ENCODE results near the gene CEP295NL.

CEP295NL gene

DNA sequence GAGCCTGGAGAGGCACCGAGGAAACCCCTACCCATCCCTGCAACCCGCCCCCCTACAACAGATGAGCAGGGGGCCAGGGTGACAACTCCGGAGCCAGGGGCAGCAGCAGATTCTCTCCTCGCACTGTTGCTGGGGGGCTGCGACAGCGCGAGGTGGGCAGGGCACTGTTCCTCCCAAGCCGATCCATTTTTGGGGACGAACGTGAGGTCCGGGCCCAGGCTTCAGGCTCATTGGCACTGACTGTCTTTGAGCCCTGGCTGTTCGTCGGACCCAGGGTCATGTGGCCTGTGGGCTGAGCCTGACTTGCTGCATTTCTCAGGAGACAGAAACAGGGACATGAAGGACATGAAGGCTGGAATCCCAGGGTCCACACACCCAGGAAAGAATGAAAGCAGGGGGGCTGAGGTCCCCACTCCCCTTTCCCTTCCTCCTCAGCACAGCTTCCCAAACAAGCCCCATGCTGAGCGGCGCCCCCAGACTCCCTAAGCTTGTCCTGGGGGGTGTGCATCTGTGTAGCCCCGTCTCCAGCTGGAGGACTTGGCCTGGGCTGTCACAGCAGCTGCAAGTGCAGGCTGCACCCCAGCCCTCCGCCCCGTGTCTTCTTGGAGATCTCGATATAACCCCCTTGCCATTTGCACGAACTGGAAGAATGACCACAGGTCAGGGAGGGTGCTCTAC, 18.7 kb downstream of the CEP295NL start:
- H3K4me1 ChIP-seq (ENCODE audit: control insufficient read depth, insufficient read depth, low read depth, low read length), result peaks cover 59% of the 10 kb centered on the region
- H3K9me3 ChIP-seq (ENCODE audit: control insufficient read depth, low read length), result no peaks in the 10 kb centered on the region
- H3K27ac ChIP-seq (ENCODE audit: low read length, poor library complexity, severe bottlenecking), result peak overlapping the region; percentile 94
- 48% methylated on average over 20 of the region's 20 CpGs for WGBS
- H3K4me3 ChIP-seq (ENCODE audit: insufficient read depth in 1 of 2, low read depth in 1 of 2, low read length in 2 of 2), result peak overlapping the region in 1 of 2 experiments; percentile 71
- H3K4ac ChIP-seq (ENCODE audit: low read depth in 1 of 2, low read length in 2 of 2), result peak overlapping the region; percentile 96 to 98
- peak overlapping the region; percentile 94 for H3K9ac ChIP-seq (ENCODE audit: low read length)
- peak overlapping the region; percentile 48 for H2BK5ac ChIP-seq (ENCODE audit: low read depth, low read length, poor library complexity, severe bottlenecking)
- peak overlapping the region; percentile 25 to 63 for H3K23ac ChIP-seq (ENCODE audit: low read length in 2 of 2)
- H4K91ac ChIP-seq (ENCODE audit: low read length), result peak overlapping the region; percentile 100
- peak overlapping the region; percentile 88 for H2AK5ac ChIP-seq (ENCODE audit: low read length, severe bottlenecking)
- peak overlapping the region; percentile 74 for H2BK120ac ChIP-seq (ENCODE audit: low read depth, low read length)
- peak; percentile 48 for DNase-seq
- no peak overlapping the region for H2AFZ ChIP-seq (ENCODE audit: low read depth, low read length)
- H2BK15ac ChIP-seq (ENCODE audit: low read depth, poor library complexity, severe bottlenecking), result peak overlapping the region; percentile 98
- H3K4me2 ChIP-seq (ENCODE audit: low read length, poor library complexity, severe bottlenecking), result peak overlapping the region; percentile 43
- H3K27me3 ChIP-seq (ENCODE audit: control insufficient read depth in 1 of 2, insufficient read depth in 1 of 2, low read length in 2 of 2), result no peaks in the 10 kb centered on the region
- H3K36me3 ChIP-seq (ENCODE audit: control insufficient read depth in 1 of 2, insufficient read depth in 2 of 2, low read depth in 1 of 2, low read length in 2 of 2), result peaks cover 13 to 38% of the 10 kb centered on the region in 2 experiments
- peaks cover 45% of the 10 kb centered on the region for H3K79me1 ChIP-seq (replicated peaks; ENCODE audit: low read length, poor library complexity, severe bottlenecking)
- peak overlapping the region; percentile 94 to 99 for H3K18ac ChIP-seq (ENCODE audit: low read depth in 1 of 2, low read length in 2 of 2)
- peak overlapping the region; percentile 82 for H4K8ac ChIP-seq (ENCODE audit: low read length)
- peak overlapping the region in 1 of 2 experiments; percentile 98 for H3K14ac ChIP-seq (ENCODE audit: low read length in 2 of 2)
- peak overlapping the region; percentile 71 to 98 for H2BK12ac ChIP-seq (ENCODE audit: low read length in 2 of 2)

DNA sequence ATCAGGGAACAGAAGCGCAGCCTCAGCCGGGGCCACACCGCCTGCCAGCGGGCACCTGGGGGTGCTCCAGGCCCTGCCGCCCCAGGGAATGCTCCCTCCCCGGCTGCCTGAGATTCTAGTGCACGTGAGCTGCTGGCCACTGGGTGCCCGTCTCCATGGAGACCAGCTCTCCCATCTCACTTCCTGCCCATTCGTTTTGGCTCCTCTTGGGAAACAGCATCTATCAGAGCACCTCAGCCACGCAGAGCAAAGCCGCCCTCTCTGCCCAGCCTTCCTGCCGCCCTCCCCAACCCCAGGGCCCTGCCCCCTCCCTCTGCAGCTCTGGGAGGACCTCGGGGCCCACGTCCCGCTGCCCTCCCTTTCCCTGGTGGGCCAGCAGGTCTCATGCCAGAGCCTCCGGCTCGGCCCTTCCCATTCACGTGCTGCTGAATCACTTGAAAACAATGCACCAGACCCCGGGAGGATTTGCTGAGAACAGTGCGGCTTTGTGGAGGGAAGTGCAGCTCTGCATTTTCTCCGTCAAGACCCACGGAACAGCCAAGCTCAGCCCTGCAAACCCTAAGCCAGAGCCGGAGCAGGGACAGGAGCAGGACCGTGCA, 19.4 kb downstream of the CEP295NL start:
- no peaks in the 10 kb centered on the region for H3K9me3 ChIP-seq (ENCODE audit: control insufficient read depth, low read length)
- H2BK120ac ChIP-seq (ENCODE audit: low read depth, low read length), result peak overlapping the region; percentile 98
- H4K8ac ChIP-seq (ENCODE audit: low read length), result peak overlapping the region; percentile 82
- peak overlapping the region; percentile 100 for H4K91ac ChIP-seq (ENCODE audit: low read length)
- peak overlapping the region in 1 of 2 experiments; percentile 98 for H3K14ac ChIP-seq (ENCODE audit: low read length in 2 of 2)
- no peaks in the 10 kb centered on the region for H3K27me3 ChIP-seq (ENCODE audit: control insufficient read depth in 1 of 2, insufficient read depth in 1 of 2, low read length in 2 of 2)
- H3K9ac ChIP-seq (ENCODE audit: low read length), result peak overlapping the region; percentile 94
- H2BK5ac ChIP-seq (ENCODE audit: low read depth, low read length, poor library complexity, severe bottlenecking), result peak overlapping the region; percentile 79
- no peak overlapping the region for H2AFZ ChIP-seq (ENCODE audit: low read depth, low read length)
- peak overlapping the region; percentile 58 for H2AK5ac ChIP-seq (ENCODE audit: low read length, severe bottlenecking)
- peaks cover 43% of the 10 kb centered on the region for H3K79me1 ChIP-seq (replicated peaks; ENCODE audit: low read length, poor library complexity, severe bottlenecking)
- peak overlapping the region; percentile 98 to 99 for H3K4ac ChIP-seq (ENCODE audit: low read depth in 1 of 2, low read length in 2 of 2)
- H3K4me3 ChIP-seq (ENCODE audit: insufficient read depth in 1 of 2, low read depth in 1 of 2, low read length in 2 of 2), result peak overlapping the region; percentile 32 to 71
- H2BK15ac ChIP-seq (ENCODE audit: low read depth, poor library complexity, severe bottlenecking), result peak overlapping the region; percentile 98
- H3K4me1 ChIP-seq (ENCODE audit: control insufficient read depth, insufficient read depth, low read depth, low read length), result peaks cover 65% of the 10 kb centered on the region
- H3K18ac ChIP-seq (ENCODE audit: low read depth in 1 of 2, low read length in 2 of 2), result peak overlapping the region; percentile 94 to 99
- 3% methylated on average over 24 of the region's 24 CpGs for WGBS
- DNase-seq, result peak; percentile 98
- H3K4me2 ChIP-seq (ENCODE audit: low read length, poor library complexity, severe bottlenecking), result peak overlapping the region; percentile 43
- peak overlapping the region in 1 of 2 experiments; percentile 63 for H3K23ac ChIP-seq (ENCODE audit: low read length in 2 of 2)
- H3K36me3 ChIP-seq (ENCODE audit: control insufficient read depth in 1 of 2, insufficient read depth in 2 of 2, low read depth in 1 of 2, low read length in 2 of 2), result peaks cover 13 to 31% of the 10 kb centered on the region in 2 experiments
- H3K27ac ChIP-seq (ENCODE audit: low read length, poor library complexity, severe bottlenecking), result peak overlapping the region; percentile 94
- H2BK12ac ChIP-seq (ENCODE audit: low read length in 2 of 2), result peak overlapping the region; percentile 71 to 98

DNA sequence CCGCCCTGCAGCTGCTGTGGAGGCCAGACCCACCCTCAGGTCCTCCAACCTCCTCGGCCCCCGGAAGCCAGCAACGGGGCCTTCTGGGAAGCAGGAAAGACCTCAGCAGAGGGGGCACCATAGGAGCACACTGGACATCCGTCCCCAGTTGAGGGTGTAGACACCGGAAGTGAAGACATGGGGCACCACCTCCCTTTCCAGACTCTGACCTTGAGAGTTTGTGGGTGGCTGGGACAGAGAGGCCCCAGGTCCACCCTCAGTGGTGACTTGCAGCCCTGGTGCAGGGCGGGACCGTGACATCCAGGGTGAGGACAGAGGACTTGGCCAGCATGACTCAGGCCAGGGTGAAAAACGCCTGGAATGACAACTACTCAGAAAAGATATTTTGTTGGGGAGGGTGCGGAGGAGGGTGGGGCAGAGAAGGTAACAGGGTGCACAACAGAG, 19.9 kb downstream of the CEP295NL start:
- Histone ChIP-seq H3K18ac (ENCODE audit: low read depth in 1 of 2, low read length in 2 of 2) (peak overlapping the region; percentile 86 to 98), H3K4me1 (ENCODE audit: control insufficient read depth, insufficient read depth, low read depth, low read length) (peaks cover 70% of the 10 kb centered on the region), H2BK5ac (ENCODE audit: low read depth, low read length, poor library complexity, severe bottlenecking) (peak overlapping the region; percentile 79), H2BK15ac (ENCODE audit: low read depth, poor library complexity, severe bottlenecking) (peak overlapping the region; percentile 71), H4K8ac (ENCODE audit: low read length) (peak overlapping the region; percentile 72), H4K91ac (ENCODE audit: low read length) (peak overlapping the region; percentile 95), H3K36me3 (ENCODE audit: control insufficient read depth in 1 of 2, insufficient read depth in 2 of 2, low read depth in 1 of 2, low read length in 2 of 2) (peaks cover 13 to 29% of the 10 kb centered on the region in 2 experiments), H2AK5ac (ENCODE audit: low read length, severe bottlenecking) (peak overlapping the region; percentile 58), H3K14ac (ENCODE audit: low read length in 2 of 2) (peak overlapping the region in 1 of 2 experiments; percentile 19), H2BK120ac (ENCODE audit: low read depth, low read length) (peak overlapping the region; percentile 98), H3K27ac (ENCODE audit: low read length, poor library complexity, severe bottlenecking) (peak overlapping the region; percentile 94), H3K4me3 (ENCODE audit: insufficient read depth in 1 of 2, low read depth in 1 of 2, low read length in 2 of 2) (peak overlapping the region; percentile 32 to 71), H3K23ac (ENCODE audit: low read length in 2 of 2) (peak overlapping the region in 1 of 2 experiments; percentile 6), H3K9ac (ENCODE audit: low read length) (peak overlapping the region; percentile 94), H3K4me2 (ENCODE audit: low read length, poor library complexity, severe bottlenecking) (peak overlapping the region; percentile 43), H3K27me3 (ENCODE audit: control insufficient read depth in 1 of 2, insufficient read depth in 1 of 2, low read length in 2 of 2) (no peaks in the 10 kb centered on the region), H3K4ac (ENCODE audit: low read depth in 1 of 2, low read length in 2 of 2) (peak overlapping the region; percentile 95 to 99), H2BK12ac (ENCODE audit: low read length in 2 of 2) (peak overlapping the region; percentile 46 to 97), H2AFZ (ENCODE audit: low read depth, low read length) (no peak overlapping the region), H3K9me3 (ENCODE audit: control insufficient read depth, low read length) (no peaks in the 10 kb centered on the region), H3K79me1 (replicated peaks; ENCODE audit: low read length, poor library complexity, severe bottlenecking) (peaks cover 39% of the 10 kb centered on the region)
- WGBS, result 9% methylated on average over 10 of the region's 10 CpGs
- peak; percentile 88 for DNase-seq
